T-helper 2 cell treated with Interferon-gamma antibody and Interleukin-4, amounts not matched to agents 5 μg/mL and 100 μg/mL, for 36 hours (primary cell): Measurements from ENCODE around the gene ABCA3.

Experiments used
- DNase-seq: peaks from one replicate; pipeline ENCODE4 v3.0.0; 2021; ENCODE audit warnings: low spot score
- H3K27ac Mint-ChIP-seq: one replicate; pipeline ENCODE4 v1.8.0; 2021; ENCODE audit warnings: mild to moderate bottlenecking, mixed read lengths
- H3K27me3 Mint-ChIP-seq: one replicate; pipeline ENCODE4 v1.8.0; 2021; ENCODE audit warnings: low read depth, mixed read lengths
- H3K36me3 Mint-ChIP-seq: one replicate; pipeline ENCODE4 v1.8.0; 2021; ENCODE audit warnings: low read depth, mixed read lengths
- H3K4me1 Mint-ChIP-seq: one replicate; pipeline ENCODE4 v1.8.0; 2021; ENCODE audit warnings: low read depth, mixed read lengths
- H3K4me3 Mint-ChIP-seq: one replicate; pipeline ENCODE4 v1.8.0; 2022; ENCODE audit warnings: mild to moderate bottlenecking, moderate library complexity, mixed read lengths
- H3K9me3 Mint-ChIP-seq: one replicate; pipeline ENCODE4 v1.8.0; 2021; ENCODE audit warnings: mixed read lengths

Gene ABCA3

GRCh38 chr16:2285731-2286191 is 54.8 kb downstream of the ABCA3 start:
- H3K36me3 Mint-ChIP-seq: no peaks in the 10 kb centered on the region
- no peaks in the 10 kb centered on the region for H3K4me1 Mint-ChIP-seq
- no peak for DNase-seq
- H3K9me3 Mint-ChIP-seq: no peaks in the 10 kb centered on the region
- H3K27me3 Mint-ChIP-seq: no peaks in the 10 kb centered on the region
- no peak overlapping the region for H3K4me3 Mint-ChIP-seq
- H3K27ac Mint-ChIP-seq: no peak overlapping the region

- Mint-ChIP-seq H3K27me3 (no peaks in the 10 kb centered on the region), H3K9me3 (no peaks in the 10 kb centered on the region), H3K4me1 (no peaks in the 10 kb centered on the region), H3K4me3 (no peak overlapping the region), H3K36me3 (no peaks in the 10 kb centered on the region), H3K27ac (no peak overlapping the region)
- DNase-seq: no peak
These were observed 55.5 kb downstream of the ABCA3 start for GRCh38 chr16:2284797-2285576.

GRCh38 chr16:2284001-2284770 is 56.3 kb downstream of the ABCA3 start:
- Mint-ChIP-seq H3K27ac (no peak overlapping the region), H3K4me3 (no peak overlapping the region), H3K4me1 (no peaks in the 10 kb centered on the region), H3K9me3 (no peaks in the 10 kb centered on the region), H3K27me3 (no peaks in the 10 kb centered on the region), H3K36me3 (no peaks in the 10 kb centered on the region)
- DNase-seq: no peak

GRCh38 chr16:2282866-2283555 is 57.5 kb downstream of the ABCA3 start:
- H3K9me3 Mint-ChIP-seq: no peaks in the 10 kb centered on the region
- H3K36me3 Mint-ChIP-seq: no peaks in the 10 kb centered on the region
- no peaks in the 10 kb centered on the region for H3K4me1 Mint-ChIP-seq

GRCh38 chr16:2282262-2282661 is 58.3 kb downstream of the ABCA3 start:
- Mint-ChIP-seq H3K27me3 (no peaks in the 10 kb centered on the region), H3K36me3 (no peaks in the 10 kb centered on the region), H3K4me1 (no peaks in the 10 kb centered on the region), H3K27ac (no peak overlapping the region), H3K4me3 (no peak overlapping the region), H3K9me3 (no peaks in the 10 kb centered on the region)
- no peak for DNase-seq

More at GRCh38 chr16:2282866-2283555, 57.5 kb downstream of the ABCA3 start:
- Mint-ChIP-seq H3K4me3 (no peak overlapping the region), H3K27ac (no peak overlapping the region), H3K27me3 (no peaks in the 10 kb centered on the region)
- no peak for DNase-seq

- Mint-ChIP-seq H3K36me3 (no peaks in the 10 kb centered on the region), H3K4me1 (no peaks in the 10 kb centered on the region), H3K27me3 (no peaks in the 10 kb centered on the region), H3K27ac (no peak overlapping the region), H3K9me3 (no peaks in the 10 kb centered on the region), H3K4me3 (no peak overlapping the region)
- DNase-seq: no peak
These were observed 59.5 kb downstream of the ABCA3 start for GRCh38 chr16:2280981-2281542.

- no peak overlapping the region for H3K27ac Mint-ChIP-seq
- no peak for DNase-seq
- no peak overlapping the region for H3K4me3 Mint-ChIP-seq
- H3K4me1 Mint-ChIP-seq: no peaks in the 10 kb centered on the region
- no peaks in the 10 kb centered on the region for H3K36me3 Mint-ChIP-seq
- no peaks in the 10 kb centered on the region for H3K27me3 Mint-ChIP-seq
- no peaks in the 10 kb centered on the region for H3K9me3 Mint-ChIP-seq
These were observed 60.1 kb downstream of the ABCA3 start for GRCh38 chr16:2280461-2280860.

GRCh38 chr16:2278956-2279800 is 61.4 kb downstream of the ABCA3 start:
- no peak overlapping the region for H3K27ac Mint-ChIP-seq
- H3K27me3 Mint-ChIP-seq: no peaks in the 10 kb centered on the region
- H3K36me3 Mint-ChIP-seq: no peaks in the 10 kb centered on the region
- H3K4me3 Mint-ChIP-seq: no peak overlapping the region
- H3K4me1 Mint-ChIP-seq: no peaks in the 10 kb centered on the region
- DNase-seq: no peak
- no peaks in the 10 kb centered on the region for H3K9me3 Mint-ChIP-seq

- Mint-ChIP-seq H3K27ac (no peak overlapping the region), H3K4me1 (no peaks in the 10 kb centered on the region), H3K27me3 (no peaks in the 10 kb centered on the region), H3K4me3 (no peak overlapping the region), H3K36me3 (no peaks in the 10 kb centered on the region), H3K9me3 (no peaks in the 10 kb centered on the region)
- DNase-seq: no peak
These were observed 62.3 kb downstream of the ABCA3 start for GRCh38 chr16:2278272-2278608.

GRCh38 chr16:2277466-2278271 is 62.9 kb downstream of the ABCA3 start:
- Mint-ChIP-seq H3K4me3 (no peak overlapping the region), H3K9me3 (no peaks in the 10 kb centered on the region), H3K36me3 (no peaks in the 10 kb centered on the region), H3K27ac (no peak overlapping the region), H3K4me1 (no peaks in the 10 kb centered on the region), H3K27me3 (no peaks in the 10 kb centered on the region)
- DNase-seq: no peak

- no peaks in the 10 kb centered on the region for H3K4me1 Mint-ChIP-seq
- no peaks in the 10 kb centered on the region for H3K9me3 Mint-ChIP-seq
- no peak overlapping the region for H3K4me3 Mint-ChIP-seq
- H3K27ac Mint-ChIP-seq: no peak overlapping the region
- no peak for DNase-seq
- H3K27me3 Mint-ChIP-seq: no peaks in the 10 kb centered on the region
- H3K36me3 Mint-ChIP-seq: no peaks in the 10 kb centered on the region
These were observed 63.9 kb downstream of the ABCA3 start for GRCh38 chr16:2276368-2277195.
